Stimulated activated CD8-positive, alpha-beta memory T cell treated with anti-CD3 and anti-CD28 coated beads, Interleukin-4, amount 100 ng/mL, for 1 hour (primary cell): ENCODE measurements around the gene NARF.

Experiments used
- DNase-seq, 2 donors: peaks; one replicate each; pipeline ENCODE4 v3.0.0-alpha.2; 2020; ENCODE audit warnings: low read depth in 2 of 2, low spot score in 1 of 2

The NARF gene

DNA sequence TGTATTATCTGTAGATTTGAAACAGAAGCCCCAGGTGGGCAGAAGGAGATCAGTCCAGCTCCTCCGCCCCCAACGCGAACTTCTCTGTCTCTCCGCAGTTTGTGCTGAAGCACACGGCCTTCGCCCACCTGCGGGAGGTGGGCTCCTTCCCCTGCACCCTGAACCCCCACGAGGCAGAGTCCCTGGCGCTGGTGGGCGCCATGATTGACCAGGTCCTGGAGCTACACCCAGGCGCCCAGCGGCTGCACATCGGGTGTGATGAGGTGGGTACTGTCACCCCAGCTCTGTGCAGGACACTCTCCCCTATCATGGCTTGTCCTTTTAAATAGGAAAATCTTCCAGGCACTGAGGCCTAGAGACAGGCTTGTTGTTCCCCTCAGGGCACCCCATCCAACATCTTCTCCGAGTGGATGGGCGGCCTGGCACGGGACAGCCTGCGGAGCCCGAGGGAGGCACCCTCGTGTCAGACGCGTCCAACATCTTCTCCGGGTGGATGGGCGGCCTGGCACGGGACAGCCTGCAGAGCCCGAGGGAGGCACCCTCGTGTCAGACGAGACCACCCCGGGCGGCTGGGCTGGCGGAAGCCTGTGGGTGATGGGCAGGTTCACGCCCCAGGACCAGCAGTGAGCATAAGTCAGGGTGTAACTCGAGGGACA lies 24.9 kb upstream of the NARF start:
- DNase-seq: no peak

DNA sequence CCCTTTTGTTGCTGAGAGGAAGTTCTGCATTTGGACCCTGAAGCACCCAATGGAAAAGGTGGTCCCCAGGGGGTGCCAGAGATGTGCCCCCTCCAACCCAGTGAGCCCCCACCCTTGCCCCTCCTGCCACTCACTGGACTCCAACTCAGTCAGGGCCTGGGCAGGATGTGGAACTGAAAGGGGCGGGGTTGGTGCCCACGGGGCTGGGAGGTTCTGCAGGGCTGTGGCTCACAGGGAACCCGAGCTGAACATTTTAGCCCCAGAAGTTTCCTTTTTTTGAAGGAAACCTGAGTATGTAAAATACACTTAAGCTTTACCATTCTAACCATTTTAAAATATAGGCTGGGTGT lies 24.4 kb upstream of the NARF start:
- DNase-seq: no peak

DNA sequence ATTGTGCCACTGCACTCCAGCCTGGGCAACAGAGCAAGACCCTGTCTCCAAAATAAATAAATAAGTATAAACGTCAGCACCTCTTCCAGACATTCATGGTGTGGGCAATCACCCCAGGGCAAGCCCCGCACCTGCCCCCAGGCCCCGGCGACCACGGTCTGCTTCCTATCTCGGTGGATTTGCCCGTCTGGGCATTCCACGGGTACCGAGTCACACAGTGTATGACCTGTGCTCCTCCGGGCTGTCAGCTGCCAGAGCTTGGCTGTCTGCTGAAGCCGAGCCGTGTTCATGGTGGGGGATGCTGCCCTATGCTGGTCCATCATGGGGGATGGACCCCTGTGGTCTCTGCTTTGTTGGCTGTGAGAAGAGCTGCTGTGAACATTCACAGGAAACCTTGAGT lies 23.4 kb upstream of the NARF start:
- no peak for DNase-seq

DNA sequence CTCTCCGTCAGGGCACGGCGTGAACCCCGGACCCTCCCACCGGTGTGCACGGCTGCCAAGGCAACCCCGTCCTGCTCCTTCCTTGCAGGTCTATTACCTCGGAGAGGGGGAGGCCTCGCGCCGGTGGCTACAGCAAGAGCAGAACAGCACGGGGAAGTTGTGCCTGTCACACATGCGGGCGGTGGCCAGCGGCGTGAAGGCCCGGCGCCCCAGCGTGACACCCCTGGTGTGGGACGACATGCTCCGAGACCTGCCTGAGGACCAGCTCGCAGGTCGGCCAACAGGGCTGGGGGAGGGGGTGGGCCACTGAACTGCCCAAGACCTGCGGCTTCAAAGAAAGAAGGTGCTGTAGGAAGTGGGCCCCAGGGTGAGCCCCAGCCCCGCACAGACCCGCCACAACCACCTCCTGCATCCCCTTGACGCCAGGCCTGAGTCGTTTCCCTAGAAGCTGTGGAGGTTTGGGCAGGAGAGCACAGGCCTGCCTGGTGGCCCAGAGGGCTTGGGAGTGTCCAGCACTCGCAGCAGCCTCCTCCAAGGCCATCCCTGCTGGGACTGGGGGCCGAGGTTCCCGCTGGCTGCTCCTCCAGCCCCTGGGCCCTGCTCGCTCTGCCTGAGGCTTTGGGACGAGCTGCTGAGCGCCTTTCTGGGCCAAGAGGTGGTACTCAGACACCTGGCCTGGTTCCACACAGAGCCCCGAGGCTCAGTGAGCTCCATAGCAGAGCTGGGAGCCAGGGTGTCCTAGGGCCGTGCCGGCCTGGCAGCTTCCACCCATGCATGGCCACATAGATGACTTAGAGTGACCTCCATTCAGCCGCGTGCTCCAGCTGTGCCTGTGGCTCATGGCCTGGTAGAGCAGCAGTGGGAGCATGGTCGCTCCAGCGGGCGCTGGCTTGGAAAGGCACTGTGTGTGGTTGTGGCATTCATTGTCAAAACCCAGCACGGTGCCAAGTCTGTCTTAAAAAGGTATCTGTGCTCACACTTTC lies 22.6 kb upstream of the NARF start:
- no peak for DNase-seq

DNA sequence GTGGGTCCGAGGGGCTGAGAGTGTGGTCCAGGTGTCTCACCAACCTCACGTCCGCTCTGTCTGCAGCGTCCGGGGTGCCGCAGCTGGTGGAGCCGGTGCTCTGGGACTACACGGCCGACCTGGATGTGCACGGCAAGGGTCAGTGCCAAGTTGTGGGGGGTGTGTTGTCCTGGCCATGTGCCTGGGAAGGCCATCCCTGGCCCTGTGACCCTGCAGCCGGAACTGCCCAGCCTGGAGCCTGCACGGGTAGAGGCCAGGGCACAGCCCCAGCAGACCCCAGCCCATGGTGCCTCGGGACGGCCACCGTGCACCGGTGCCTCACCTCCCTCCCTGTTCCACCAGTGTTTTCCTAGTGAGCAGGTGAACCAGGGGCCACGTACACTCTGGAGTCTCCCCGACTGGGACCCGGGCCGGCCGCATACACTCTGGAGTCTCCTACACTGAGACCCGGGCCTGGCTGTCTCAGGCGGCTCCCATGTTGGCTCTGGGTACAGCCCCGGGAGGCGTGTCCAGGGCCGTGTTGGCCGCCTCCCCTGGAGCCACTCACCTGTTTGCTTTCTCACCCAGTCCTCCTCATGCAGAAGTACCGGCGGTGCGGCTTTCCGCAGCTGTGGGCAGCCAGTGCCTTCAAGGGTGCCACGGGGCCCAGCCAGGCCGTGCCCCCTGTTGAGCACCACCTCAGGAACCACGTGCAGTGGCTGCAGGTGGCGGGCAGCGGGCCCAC lies 21.8 kb upstream of the NARF start:
- DNase-seq: no peak

DNA sequence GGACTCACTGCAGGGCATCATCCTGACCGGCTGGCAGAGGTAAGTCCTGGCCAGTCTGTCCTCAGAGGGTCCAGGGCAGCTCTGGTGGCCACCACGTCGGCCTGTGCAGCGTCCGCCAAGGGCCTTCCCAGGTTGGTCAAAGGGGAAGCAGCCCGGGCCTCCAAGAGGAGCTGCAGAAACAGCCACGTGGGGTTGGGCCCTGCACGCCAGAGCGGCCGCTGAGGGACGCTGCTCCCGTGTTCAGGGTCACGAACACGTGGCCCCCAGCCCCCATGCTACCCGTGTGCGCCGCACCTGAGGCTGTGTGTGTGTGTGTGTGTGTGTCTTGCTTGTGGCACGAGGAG lies 21.2 kb upstream of the NARF start:
- DNase-seq: no peak

DNA sequence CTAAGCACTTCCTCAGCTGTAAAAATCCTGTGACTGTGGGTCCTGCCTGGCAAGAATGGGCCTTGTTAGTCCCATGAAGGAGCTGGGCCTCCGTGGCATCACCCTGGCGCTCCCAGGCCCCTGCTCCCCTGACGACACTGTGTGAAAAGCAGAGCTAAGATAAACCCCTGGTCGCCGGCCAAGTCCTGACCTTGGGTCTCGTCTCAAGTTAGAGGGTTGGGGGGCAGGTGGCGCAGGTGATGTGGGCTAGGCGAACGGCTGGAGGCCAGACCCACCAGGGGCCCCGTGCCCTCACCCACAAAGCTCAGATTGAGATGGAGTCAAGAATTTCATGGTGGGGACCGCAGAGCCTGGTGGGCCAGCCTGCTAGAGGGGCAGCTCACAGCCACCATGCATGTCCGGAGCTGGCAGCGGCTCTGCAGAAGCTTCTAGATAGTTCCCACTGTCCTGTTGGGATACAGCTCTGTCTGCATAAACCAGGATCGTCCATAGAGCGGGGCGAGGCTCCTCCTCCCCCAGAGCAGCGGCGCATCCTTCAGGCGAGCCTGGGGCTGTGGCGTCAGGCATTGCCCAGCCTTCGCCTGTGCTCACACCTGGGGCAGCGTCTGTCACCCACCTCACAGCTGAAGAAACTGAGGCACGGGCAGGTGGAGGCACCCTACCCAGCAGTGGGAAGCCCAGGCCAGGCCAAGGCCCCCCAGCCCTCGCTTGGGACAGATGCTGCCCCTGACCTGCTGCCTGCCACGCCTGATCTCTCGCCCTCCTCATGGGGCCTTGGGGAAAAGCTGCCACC lies 19.9 kb upstream of the NARF start:
- no peak for DNase-seq

DNA sequence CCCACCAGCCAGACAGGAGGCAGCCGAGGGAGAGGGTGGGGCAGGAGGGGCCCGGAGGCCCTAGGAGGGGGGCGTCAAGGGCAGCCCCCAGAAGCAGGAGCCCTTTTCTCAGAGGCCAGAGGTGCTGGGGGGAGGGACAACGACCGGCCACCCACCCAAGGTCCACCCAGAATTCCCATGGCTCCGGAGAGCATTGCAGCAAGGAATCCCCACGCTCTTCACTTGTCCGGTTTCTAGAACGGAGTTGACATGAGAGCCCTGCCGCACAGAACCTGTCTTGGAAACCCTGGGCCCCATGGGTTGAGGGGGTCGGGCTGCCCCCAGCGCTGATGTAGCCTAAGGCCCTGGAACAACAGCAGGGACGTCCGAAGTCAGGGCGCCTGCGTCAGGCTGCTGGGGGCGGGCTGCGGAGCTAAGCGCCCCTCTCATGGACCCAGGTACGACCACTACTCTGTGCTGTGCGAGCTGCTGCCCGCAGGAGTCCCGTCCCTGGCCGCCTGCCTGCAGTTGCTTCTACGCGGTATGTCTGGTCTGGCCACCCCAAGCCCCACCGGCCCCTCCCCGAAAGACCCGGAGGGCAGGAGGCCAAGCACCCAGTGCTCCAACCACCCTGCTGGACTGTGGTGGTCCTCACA lies 19.2 kb upstream of the NARF start:
- DNase-seq: no peak

DNA sequence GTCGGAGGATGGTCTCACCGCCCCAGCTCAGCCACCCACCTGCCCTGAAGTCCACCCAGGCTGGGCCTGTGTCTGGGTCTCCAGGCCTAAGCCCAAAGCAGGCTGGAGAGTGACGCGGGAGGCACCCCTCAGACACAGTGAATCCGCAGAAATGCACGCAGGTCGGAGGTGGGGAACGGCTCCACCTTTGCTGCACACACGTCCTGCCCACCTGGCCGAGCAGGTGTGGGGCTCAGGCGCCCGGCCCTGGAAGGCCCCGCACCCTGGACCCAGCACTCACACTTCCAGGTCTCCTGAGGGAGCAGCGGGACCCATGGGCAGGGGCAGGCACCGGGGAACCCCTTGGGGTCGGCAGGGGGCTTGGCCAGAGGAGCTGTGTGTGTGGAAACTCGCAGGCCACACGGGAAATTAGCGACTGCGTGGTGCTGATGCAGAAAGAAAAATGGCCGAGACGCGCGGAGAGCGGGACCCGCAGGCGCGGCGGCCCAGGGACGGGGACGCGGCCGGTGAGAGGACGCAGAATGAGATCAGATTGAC lies 18.6 kb upstream of the NARF start:
- DNase-seq: no peak

DNA sequence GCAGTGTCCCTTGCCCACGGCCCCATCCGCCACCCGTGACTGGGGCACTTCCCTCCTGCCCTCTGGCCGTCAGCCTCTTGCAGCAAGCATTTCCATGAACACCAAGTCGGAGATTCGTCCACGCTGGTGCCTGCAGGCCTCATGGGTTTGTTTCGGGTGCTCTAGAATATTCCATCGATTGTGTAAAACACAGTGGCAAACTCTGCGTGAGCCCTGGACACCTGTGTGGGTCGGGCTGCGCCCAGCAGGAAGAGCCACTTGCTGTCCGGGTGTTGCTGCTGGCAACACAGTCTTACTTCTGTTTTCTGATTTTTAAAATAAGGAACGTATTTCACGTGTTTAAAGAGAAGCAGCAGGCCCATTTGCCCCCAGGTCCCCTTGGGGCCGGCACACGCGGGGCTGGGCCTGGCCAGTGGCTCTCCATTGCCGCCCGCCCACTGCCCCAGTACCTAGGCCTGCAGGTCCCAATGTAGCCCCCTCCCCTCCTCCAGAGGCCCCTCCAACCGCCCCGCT lies 18.0 kb upstream of the NARF start:
- DNase-seq: no peak

DNA sequence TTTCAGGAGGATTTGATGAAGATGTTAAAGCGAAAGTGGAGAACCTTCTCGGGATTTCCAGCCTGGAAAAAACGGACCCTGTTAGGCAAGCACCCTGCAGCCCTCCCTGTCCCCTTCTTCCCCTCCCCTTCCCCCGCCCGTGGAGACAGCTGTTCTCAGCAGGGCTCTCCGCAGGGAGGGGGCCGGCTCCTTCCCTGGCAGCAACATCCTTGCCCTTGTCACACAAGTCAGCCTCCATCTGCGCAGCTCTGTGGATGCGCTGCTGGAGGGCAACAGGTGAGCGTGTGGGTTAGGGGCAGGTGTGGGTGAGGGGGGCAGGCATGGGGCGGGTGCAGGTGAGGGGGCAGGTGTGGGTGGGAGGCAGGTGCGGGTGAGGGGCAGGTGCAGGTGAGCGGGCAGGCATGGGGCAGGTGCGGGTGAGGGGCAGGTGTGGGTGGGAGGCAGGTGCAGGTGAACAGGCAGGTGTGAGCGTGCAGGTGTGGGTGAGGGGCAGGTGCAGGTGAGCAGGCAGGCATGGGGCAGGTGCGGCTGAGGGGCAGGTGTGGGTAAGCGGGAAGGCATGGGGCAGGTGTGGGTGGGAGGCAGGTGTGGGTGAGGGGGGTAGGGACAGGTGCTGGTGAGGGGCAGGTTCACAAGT lies 17.4 kb upstream of the NARF start:
- no peak for DNase-seq

DNA sequence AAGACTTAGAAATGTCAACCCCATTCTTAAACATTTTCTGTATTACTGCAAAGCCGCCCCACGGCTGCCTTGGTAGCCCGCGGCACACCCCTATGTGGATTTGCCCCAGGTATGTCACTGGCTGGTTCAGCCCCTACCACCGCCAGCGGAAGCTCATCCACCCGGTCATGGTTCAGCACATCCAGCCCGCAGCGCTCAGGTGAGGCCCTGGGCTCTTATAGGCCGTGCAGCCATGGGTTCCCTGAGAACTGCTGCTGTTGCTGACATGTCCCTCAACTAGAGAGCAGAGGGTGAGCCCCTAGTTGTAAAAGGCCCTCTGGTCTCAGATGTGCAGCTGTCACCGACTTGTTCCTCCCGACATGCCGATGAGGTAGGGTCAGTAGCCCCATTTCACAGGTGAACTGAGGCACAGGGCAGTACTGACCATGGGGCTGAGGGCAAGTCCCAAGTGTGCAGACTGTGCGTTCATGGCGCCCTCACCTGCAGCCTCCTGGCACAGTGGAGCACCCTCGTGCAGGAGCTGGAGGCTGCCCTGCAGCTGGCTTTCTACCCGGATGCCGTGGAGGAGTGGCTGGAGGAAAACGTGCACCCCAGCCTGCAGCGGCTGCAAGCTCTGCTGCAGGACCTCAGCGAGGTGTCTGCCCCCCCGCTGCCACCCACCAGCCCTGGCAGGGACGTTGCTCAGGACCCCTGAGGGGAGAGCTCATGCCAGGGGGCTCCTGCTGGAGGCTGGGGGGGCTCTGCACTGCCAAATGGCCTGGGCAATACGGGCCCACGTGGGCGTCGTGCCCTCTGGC lies 16.7 kb upstream of the NARF start:
- no peak for DNase-seq

DNA sequence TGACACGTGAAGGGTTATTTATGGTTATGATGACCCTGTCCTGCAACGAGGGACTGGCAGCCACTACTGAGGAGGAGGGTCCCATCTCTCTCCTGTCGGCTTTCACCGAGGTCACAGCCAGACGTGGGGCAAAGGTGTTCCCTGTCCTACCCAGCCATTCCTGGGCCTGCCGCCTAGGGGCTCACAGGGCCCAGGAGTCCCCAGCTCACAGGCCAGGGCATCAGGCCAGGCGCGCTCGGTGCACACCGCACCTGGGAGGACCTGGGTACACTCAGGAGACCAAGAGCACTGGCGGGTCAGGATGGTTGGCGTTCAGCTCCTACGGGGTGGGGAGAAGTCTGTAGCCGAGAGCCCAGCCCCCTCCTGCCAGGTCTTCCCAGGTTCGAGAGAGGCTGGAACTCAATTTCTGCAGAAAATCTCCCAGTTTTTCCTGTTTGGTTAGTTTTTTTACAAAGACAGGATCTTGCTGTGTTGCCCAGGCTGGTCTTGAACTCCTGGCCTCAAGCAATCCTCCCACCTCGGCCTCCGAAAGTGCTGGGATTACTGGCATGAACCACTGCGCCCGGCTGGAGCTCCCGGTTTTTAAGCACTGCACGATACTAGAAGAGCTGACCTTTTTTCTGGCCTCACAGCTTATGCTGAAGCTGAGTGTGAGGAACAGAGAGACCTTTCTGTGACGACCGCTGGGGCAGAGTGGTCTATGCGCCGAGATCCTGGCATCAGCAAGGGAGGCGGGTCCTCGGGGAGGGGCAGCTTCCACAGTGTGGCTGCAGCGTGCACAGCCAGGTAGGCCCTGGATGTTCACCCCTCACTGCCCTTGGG lies 15.7 kb upstream of the NARF start:
- no peak for DNase-seq

DNA sequence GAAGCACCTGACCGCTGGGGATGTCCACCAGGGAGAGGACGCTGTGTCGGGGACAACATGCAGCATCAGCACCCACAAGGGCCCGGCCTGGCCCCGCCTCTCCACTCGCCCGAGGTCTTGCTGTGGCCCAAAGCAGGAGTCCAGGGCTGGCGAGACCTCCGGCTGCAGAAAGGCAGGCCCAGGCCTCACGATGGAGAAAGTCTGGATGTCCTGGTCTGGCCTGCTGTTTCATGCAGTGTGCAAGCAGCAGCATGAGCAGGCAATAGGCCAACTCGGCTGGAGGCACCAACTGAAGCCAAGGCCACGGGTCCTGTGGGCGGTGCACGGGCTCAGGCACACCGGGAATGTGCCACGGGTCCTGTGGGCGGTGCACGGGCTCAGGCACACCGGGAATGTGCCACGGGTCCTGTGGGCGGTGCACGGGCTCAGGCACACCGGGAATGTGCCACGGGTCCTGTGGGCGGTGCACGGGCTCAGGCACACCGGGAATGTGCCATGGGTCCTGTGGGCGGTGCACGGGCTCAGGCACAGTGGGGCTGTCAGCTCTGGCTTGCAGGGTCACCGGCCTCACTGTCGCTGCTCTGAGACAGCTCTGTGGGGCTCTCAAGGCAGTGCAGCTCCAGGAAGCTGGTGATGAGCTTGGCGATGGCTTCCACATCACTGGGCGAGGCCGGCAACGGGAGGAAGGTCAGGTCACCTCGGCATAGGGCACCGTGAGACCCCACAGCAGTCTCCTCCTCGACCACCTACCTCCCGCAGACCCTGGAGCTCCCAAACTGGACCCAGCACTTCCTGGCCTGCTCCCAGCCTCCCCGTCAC lies 14.9 kb upstream of the NARF start:
- no peak for DNase-seq

DNA sequence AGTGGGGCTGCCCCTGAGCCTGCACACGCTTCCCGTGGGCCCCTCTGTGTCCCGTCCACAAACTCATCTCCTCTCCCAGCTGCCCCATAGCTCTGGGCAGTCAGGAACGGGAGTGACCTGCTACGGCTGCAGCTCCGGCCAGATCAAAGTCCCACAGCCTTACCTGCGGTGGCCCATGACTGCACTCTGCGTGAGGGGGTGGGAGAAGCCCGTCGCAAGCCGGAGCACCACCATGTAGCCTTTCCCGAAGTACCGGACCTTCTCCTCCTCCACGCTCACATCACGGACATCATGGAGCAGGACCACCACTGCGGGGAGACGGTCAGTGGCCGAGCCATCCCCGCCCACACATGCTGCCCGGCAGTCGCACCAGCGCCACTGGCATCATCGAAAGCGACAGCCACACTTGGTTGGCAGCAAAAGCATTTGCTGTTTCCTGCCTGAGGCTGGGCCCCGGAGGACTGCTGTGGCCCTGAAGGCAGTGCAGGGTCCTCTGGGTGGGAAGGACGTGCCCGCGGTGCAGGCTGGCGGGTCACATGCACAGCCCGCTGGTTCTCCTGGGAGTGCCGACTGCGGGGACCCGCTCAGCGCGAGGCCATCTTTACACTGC lies 14.2 kb upstream of the NARF start:
- DNase-seq: no peak

DNA sequence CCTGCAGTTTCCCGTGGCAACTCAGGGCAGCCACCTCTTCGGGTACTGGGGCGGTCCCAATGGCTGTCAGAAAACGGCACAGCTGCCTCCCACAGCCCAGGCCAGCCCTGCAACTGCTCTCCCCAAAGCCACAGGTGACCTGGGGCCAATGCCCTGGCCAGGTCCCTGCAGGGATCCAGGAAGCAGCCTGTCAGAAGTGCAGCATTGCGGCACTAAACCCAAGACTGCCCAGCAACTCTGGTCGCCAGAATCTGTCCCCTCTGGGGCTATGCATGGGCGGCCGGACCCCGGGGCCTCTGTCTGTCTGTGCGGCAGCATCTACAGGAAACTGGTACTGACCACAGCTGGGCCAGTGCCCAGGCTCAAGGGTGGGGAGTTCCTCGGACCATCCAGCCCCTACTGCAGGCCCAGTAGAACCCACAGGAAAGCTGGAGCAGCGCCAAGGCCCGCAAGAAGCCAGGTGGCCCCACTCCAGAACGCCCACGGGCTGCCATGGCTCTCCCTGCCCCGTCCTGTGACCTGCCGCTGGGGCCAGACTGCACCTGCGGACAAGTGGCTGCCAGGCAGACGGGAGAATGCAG lies 13.5 kb upstream of the NARF start:
- no peak for DNase-seq

DNA sequence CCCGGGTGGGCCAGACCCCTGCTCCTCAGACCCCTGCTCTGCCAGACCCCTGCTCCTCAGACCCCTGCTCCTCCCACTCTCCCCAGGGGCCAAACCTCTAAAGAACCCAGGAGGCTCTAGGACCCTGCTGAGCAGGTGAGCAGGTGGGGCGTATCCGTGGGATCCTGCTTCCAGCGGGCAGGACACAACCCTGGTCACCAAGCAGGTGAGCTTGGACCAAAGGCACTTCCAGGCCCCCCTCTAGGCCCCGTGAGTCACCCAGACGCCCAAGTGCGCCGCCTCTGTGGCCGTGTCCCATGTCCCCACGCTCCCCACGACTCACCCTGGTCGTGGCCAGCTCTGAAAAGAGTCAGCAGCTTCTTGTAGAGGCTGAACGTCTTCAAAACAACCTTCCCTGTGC lies 13.0 kb upstream of the NARF start:
- DNase-seq: no peak
